Gastroesophageal sphincter (tissue), 4 donors: Measurements from ENCODE around the gene MCUB. TPM values are rescaled to one million over a fixed set of nuclear protein-coding genes. Genes with fewer than 3 reads are reported as not detected.
"Not testable (repeated sequence)": the region's sequence is repeated elsewhere in the genome, so short reads cannot be mapped to it uniquely, and the experiment has no call there.

Experiments used
- ATAC-seq: fragments of 150-250 bp; one replicate; pipeline ENCODE4 v1.9.1; 2016; ENCODE audit warnings: mild to moderate bottlenecking, moderate library complexity
- H3K27ac ChIP-seq, 4 donors: fragments of 200-600 bp; sonication (generic) in 3 of 4; 1 replicate in 3 of 4; 2 replicates in 1 of 4; pipeline ENCODE4 v1.5.1; 2016 to 2019
- H3K27me3 ChIP-seq: fragments of 200-600 bp; sonication (generic); one replicate; pipeline ENCODE4 v1.5.1; 2019
- H3K36me3 ChIP-seq, 2 donors: fragments of 200-600 bp; sonication (generic); one replicate each; pipeline ENCODE4 v1.5.1; 2019; ENCODE audit warnings: control low read depth in 1 of 2
- H3K4me1 ChIP-seq, 3 donors: fragments of 200-600 bp; sonication (generic); 1 replicate in 2 of 3; 2 replicates in 1 of 3; pipeline ENCODE4 v1.5.1; 2016 to 2019; ENCODE audit warnings: control low read depth in 2 of 3
- H3K4me3 ChIP-seq, 2 donors: fragments of 200-600 bp; sonication (generic); one replicate each; pipeline ENCODE4 v1.5.1; 2019; ENCODE audit warnings: mild to moderate bottlenecking in 1 of 2, moderate library complexity in 1 of 2
- H3K9me3 ChIP-seq, 3 donors: fragments of 200-600 bp; sonication (generic); one replicate each; pipeline ENCODE4 v1.5.1; 2017 to 2019; ENCODE audit warnings: control low read depth in 2 of 3
- CTCF ChIP-seq, 4 experiments: fragments of 200-600 bp in 2 of 4; fragments of 450-650 bp in 2 of 4; sonication (generic) in 1 of 4; IDR thresholded peaks; one replicate each; pipeline ENCODE4 v1.5.1; 2017 to 2019; ENCODE audit warnings: antibody characterized with exemption in 4 of 4, mild to moderate bottlenecking in 2 of 4, moderate library complexity in 2 of 4
- EP300 ChIP-seq: sonication (generic); formaldehyde crosslinking; IDR thresholded peaks from one replicate; pipeline ENCODE4 v1.6.1; 2017; ENCODE audit warnings: antibody characterized with exemption, mild to moderate bottlenecking
- POLR2A ChIP-seq, 2 donors: fragments of 450-650 bp; IDR thresholded peaks; one replicate each; pipeline ENCODE4 v1.6.1; 2017; ENCODE audit warnings: antibody characterized with exemption in 2 of 2, mild to moderate bottlenecking in 2 of 2, moderate library complexity in 1 of 2
- POLR2AphosphoS5 ChIP-seq: sonication (generic); formaldehyde crosslinking; IDR thresholded peaks from one replicate; pipeline ENCODE4 v1.6.1; 2017; ENCODE audit warnings: antibody characterized with exemption
- WGBS, 2 donors: methylation state at CpG; one replicate each; pipeline ENCODE4 v1.1.5; 2018; ENCODE audit warnings: low coverage in 1 of 2; 5-methylcytosine and 5-hydroxymethylcytosine counted together
- total RNA-seq, 4 donors: library from RNA; depleted of rRNA; stranded (reverse); fragments of >200 nt; gene quantifications; one replicate each; pipeline ENCODE4 v1.1.0, GENCODE V29; 2016

Gene MCUB
- 10 to 100 TPM in 3 of 4 donors, 1 to 10 TPM in 1; 3.9 to 33.4 (median 13.3) TPM for total RNA-seq

DNA sequence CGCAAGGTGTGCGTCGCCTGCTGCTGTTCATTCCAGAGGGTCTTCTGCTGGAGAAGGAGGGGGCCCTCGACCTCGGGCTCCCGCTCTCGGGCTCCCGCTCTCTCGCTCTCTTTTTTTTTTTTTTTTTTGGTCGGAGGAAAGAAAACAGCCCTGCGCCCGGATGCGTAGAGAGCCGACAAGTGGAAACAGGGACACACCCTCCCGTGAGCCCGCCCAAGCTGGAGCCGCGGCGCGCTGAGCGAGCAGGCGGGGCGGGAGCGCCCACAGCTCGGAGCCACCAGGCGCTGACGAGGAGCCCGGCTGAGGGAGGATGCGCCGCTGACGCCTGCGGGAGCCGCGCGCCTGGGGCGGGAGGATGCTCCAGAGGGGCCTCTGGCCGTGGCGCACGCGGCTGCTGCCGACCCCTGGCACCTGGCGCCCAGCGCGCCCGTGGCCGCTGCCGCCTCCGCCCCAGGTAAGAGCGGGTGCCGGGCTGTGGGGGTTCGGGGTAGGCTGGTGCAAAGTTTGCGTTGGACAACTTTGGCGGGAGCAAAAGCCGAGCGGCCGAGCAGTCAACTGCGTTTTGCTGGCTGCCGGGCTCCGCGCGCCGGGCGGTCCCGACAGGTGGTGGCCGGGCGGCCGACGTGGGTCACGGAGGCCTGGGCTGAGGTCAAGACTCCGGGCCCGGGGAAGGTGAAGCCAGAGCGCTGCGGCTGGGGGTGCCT, at the start of gene MCUB:
TSS of gene MCUB (plus strand) at position 264 of the 704 bp plus-strand sequence. CDS start at position 356, 92 bp downstream.
- H3K27me3 ChIP-seq = no peaks in the 10 kb centered on the region
- H3K27ac ChIP-seq = peak within 1 kb of the TSS; percentile 45 to 91 (median 88)
- H3K9me3 ChIP-seq = peaks cover 0 to 5% (median 0%) of the 10 kb centered on the region in 3 donors
- peaks cover 0 to 31% (median 8%) of the 10 kb centered on the region in 3 donors for H3K4me1 ChIP-seq
- peak within 1 kb of the TSS; percentile 40 to 74 for H3K4me3 ChIP-seq
- 0% methylated on average over 6 of the region's 73 CpGs; no CpG with 5 or more reads in 1 of the 2 donors for WGBS, 2 donors
- TF ChIP-seq CTCF (IDR thresholded peaks at IDR 0.05) = peak in 2 of 4 experiments; percentile 3 to 4
- peak; percentile 57 to 71 for TF ChIP-seq POLR2A (IDR thresholded peaks at IDR 0.05)
- TF ChIP-seq EP300 = no peak
- peak; percentile 59 for TF ChIP-seq POLR2AphosphoS5
- no peaks in the 10 kb centered on the region for H3K36me3 ChIP-seq
- ATAC-seq = peak; percentile 96

DNA sequence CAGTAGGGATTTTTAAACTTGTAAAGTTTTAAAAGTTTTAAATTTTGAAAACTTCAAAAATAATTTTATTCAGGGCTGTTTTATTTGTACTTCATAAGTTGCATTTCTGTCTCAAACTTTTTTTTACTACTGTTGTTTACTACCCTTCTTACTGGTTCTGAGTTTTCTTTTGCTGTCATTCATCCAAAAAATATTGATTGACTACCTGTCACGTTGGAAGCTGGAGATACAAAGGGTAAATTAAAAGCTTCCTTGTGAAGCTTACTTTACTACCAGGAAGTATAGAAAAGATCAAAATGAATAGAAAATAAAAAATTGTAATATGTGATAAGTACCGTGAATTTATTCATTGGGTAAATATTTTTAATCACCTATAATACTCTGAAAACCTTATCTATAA, 49.4 kb upstream of the MCUB start:
- no peak for ATAC-seq
- WGBS, 2 donors = 61 to 79% methylated on average over 2 of the region's 2 CpGs
- no peak for TF ChIP-seq EP300
- no peak for TF ChIP-seq POLR2A (IDR thresholded peaks at IDR 0.05)
- TF ChIP-seq POLR2AphosphoS5 = no peak
- no peak for TF ChIP-seq CTCF (IDR thresholded peaks at IDR 0.05)
- no peaks in the 10 kb centered on the region for H3K27me3 ChIP-seq
- H3K36me3 ChIP-seq = peaks cover 6 to 93% of the 10 kb centered on the region in 2 donors
- no peak overlapping the region for H3K4me3 ChIP-seq
- H3K4me1 ChIP-seq = no peaks in the 10 kb centered on the region
- no peaks in the 10 kb centered on the region for H3K9me3 ChIP-seq
- no peak overlapping the region for H3K27ac ChIP-seq

DNA sequence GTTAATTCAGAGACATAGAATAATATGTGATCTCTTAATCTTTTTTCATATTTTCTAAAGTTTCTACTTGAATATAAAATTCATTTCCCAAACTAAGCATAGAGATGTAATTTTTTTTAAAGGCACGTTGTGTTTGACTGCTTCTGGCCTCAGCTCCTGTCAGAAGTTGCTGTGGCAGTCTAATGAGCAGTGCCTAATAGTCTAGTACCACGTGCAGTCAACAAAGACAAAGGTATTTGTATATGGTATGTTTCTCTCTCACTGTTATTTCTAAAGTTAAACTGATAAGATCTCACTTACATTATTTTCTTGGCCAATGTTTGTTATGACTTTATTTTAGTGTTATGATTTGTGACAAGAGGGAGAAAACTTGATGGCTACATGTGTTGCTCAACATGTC, 48.6 kb upstream of the MCUB start:
- ATAC-seq = no peak
- TF ChIP-seq EP300 (no peak), CTCF (IDR thresholded peaks at IDR 0.05) (no peak), POLR2AphosphoS5 (no peak), POLR2A (IDR thresholded peaks at IDR 0.05) (no peak)
- no peak overlapping the region for H3K4me3 ChIP-seq
- peaks cover 6 to 93% of the 10 kb centered on the region in 2 donors for H3K36me3 ChIP-seq
- H3K9me3 ChIP-seq = no peaks in the 10 kb centered on the region
- 40 to 57% methylated on average over 1 to 2 of the region's 2 CpGs for WGBS, 2 donors
- H3K4me1 ChIP-seq = no peaks in the 10 kb centered on the region
- no peak overlapping the region for H3K27ac ChIP-seq
- no peaks in the 10 kb centered on the region for H3K27me3 ChIP-seq

DNA sequence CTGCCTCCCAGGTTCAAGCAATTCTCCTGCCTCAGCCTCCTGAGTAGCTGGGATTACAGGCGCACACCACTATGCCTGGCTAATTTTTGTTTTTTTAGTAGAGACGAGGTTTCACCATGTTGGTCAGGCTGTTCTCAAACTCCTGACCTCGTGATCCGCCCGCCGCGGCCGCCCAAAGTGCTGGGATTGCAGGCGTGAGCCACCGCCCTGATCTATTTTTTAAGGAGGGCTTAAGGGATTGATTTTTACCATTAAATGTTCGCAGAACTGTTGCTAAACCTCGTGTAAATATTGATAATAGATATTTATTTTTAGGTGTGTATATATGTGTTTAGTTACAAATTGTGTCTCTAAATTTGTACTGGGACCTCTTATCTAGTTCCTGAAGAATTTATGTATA, 46.7 kb upstream of the MCUB start:
- H3K27ac ChIP-seq, H3K4me1 ChIP-seq, ATAC-seq, H3K9me3 ChIP-seq, H3K4me3 ChIP-seq, H3K27me3 ChIP-seq: not testable (repeated sequence)
- peaks cover 13 to 91% of the 10 kb centered on the region in 2 donors for H3K36me3 ChIP-seq
- WGBS, 2 donors = 94 to 98% methylated on average over 10 to 12 of the region's 12 CpGs

GRCh38 chr4:109532182-109532581, 27.9 kb upstream of the MCUB start:
- Histone ChIP-seq H3K4me3 (no peak overlapping the region), H3K27me3 (no peaks in the 10 kb centered on the region), H3K4me1 (no peaks in the 10 kb centered on the region), H3K27ac (no peak overlapping the region), H3K36me3 (peaks cover 0 to 99% of the 10 kb centered on the region in 2 donors), H3K9me3 (no peaks in the 10 kb centered on the region)
- ATAC-seq = no peak
- no peak for TF ChIP-seq POLR2A (IDR thresholded peaks at IDR 0.05)
- no peak for TF ChIP-seq EP300
- no peak for TF ChIP-seq POLR2AphosphoS5
- TF ChIP-seq CTCF (IDR thresholded peaks at IDR 0.05) = no peak
